K562 (cell line): Measurements from ENCODE around the gene TMEM131L. TPM values are rescaled to one million over a fixed set of nuclear protein-coding genes. Genes with fewer than 3 reads are reported as not detected.

ENCODE experiments used
- ATAC-seq: fragments of 200-7000 bp; cut with Tn5 transposase; 3 replicates; pipeline ENCODE4 v1.9.1; 2020; ENCODE audit warnings: moderate library complexity
- BruUV-seq: library from RNA; stranded (reverse); fragments of 400-500 nt; replicated peaks from 2 replicates; lab custom pipeline; 2021; lab: Mats Ljungman, UMichigan
- CTCF ChIA-PET: fragments of 300-600 bp; formaldehyde crosslinking; extraction: SDS; loops from one replicate; lab custom pipeline; 2021; ENCODE audit warnings: low intra/inter-chr PET ratio; lab: Yijun Ruan, JAX
- POLR2A ChIA-PET: fragments of 300-600, 350-650 bp; sonication (Branson Sonifier 250); formaldehyde crosslinking; extraction: SDS; loops from one replicate; lab custom pipeline; 2021; ENCODE audit warnings: antibody characterized with exemption, inconsistent platforms; lab: Yijun Ruan, JAX
- DNase-seq, 4 experiments: peaks; one replicate each; pipeline versions ENCODE4 v3.0.0 to v3.0.0-alpha.2; 2011 to 2018; ENCODE audit warnings: low spot score in 3 of 4, mixed read lengths in 3 of 4; ENCODE audit errors: extremely low read depth in 1 of 4
- FAIRE-seq: peaks from 2 replicates; lab custom pipeline; 2011; peaks lifted over from hg19 to GRCh38; lab: Jason Lieb, UNC
- H2AFZ ChIP-seq: 2 replicates; pipeline ENCODE4 v1.6.0; 2011; ENCODE audit warnings: low read depth, low read length, control low read depth, inconsistent platforms
- H3K27ac ChIP-seq: fragments of 200-600 bp; 3 replicates; pipeline ENCODE4 v1.8.0; 2011; ENCODE audit warnings: low read depth, mild to moderate bottlenecking, control low read depth, inconsistent platforms, low read length, moderate library complexity, mixed read lengths; ENCODE audit errors: extremely low read depth
- H3K27me3 ChIP-seq, 2 experiments: fragments of 300-600 bp in 1 of 2; 2 replicates in 1 of 2; 3 replicates in 1 of 2; pipeline versions ENCODE4 v1.6.0 to v1.8.0; 2011; ENCODE audit warnings: inconsistent platforms in 2 of 2, low read length in 2 of 2, mild to moderate bottlenecking in 1 of 2, mixed read lengths in 1 of 2, moderate library complexity in 1 of 2; ENCODE audit not compliant: control insufficient read depth in 2 of 2, insufficient read depth in 2 of 2
- H3K36me3 ChIP-seq: fragments of 300-600 bp; 3 replicates; pipeline ENCODE4 v1.8.0; 2011; ENCODE audit warnings: mild to moderate bottlenecking, low read length, inconsistent platforms; ENCODE audit not compliant: control insufficient read depth, insufficient read depth
- H3K4me1 ChIP-seq, 2 experiments: fragments of 200-600 bp in 1 of 2; replicated peaks in 1 of 2; 2 replicates in 1 of 2; 3 replicates in 1 of 2; pipeline versions ENCODE4 v1.5.1 to v1.8.0; 2011; ENCODE audit warnings: inconsistent platforms in 2 of 2, low read length in 2 of 2, mild to moderate bottlenecking in 1 of 2, mixed read lengths in 1 of 2, moderate library complexity in 1 of 2; ENCODE audit not compliant: control insufficient read depth in 2 of 2, insufficient read depth in 2 of 2
- H3K4me2 ChIP-seq: 2 replicates; pipeline ENCODE4 v1.6.1; 2011; ENCODE audit warnings: low read length, control low read depth, inconsistent platforms, mixed read lengths; ENCODE audit not compliant: insufficient read depth
- H3K4me3 ChIP-seq: fragments of 200-600 bp; sonication (generic), shearing (Covaris generic); 2 replicates; pipeline ENCODE4 v1.5.1; 2016; ENCODE audit warnings: control low read depth, inconsistent platforms
- H3K79me2 ChIP-seq: fragments of 200-600 bp; 3 replicates; pipeline ENCODE4 v1.8.0; 2011; ENCODE audit warnings: low read length, inconsistent platforms; ENCODE audit not compliant: control insufficient read depth, insufficient read depth
- H3K9ac ChIP-seq, 2 experiments: 2 replicates each; pipeline versions ENCODE4 v1.6.0 to v1.6.1; 2011; ENCODE audit warnings: low read depth in 2 of 2, low read length in 2 of 2, control low read depth in 1 of 2, inconsistent platforms in 1 of 2, mild to moderate bottlenecking in 1 of 2, mixed read lengths in 1 of 2; ENCODE audit not compliant: insufficient read depth in 1 of 2
- H3K9me1 ChIP-seq: one replicate; pipeline ENCODE4 v1.6.0; 2011; ENCODE audit warnings: inconsistent platforms, mild to moderate bottlenecking, low read length, moderate library complexity; ENCODE audit not compliant: control insufficient read depth, insufficient read depth
- H3K9me3 ChIP-seq: replicated peaks from 2 replicates; pipeline ENCODE4 v1.5.1; 2011; ENCODE audit warnings: low read depth, low read length, inconsistent platforms; ENCODE audit not compliant: control insufficient read depth, insufficient read depth
- H4K20me1 ChIP-seq: replicated peaks from 2 replicates; pipeline ENCODE4 v1.6.1; 2011; ENCODE audit warnings: low read length, inconsistent platforms, mixed read lengths; ENCODE audit not compliant: control insufficient read depth, insufficient read depth
- ARHGAP35 ChIP-seq: fragments of 450-650 bp; IDR thresholded peaks from 2 replicates; pipeline ENCODE4 v1.6.1; 2018; ENCODE audit not compliant: partially characterized antibody
- BCLAF1 ChIP-seq, 2 experiments: fragments of 450-650 bp in 1 of 2; IDR thresholded peaks; 2 replicates each; pipeline ENCODE4 v1.6.1; 2011 to 2017; ENCODE audit warnings: low read depth in 2 of 2, antibody characterized with exemption in 1 of 2, borderline replicate concordance in 1 of 2, low read length in 1 of 2, mild to moderate bottlenecking in 1 of 2, mixed read lengths in 1 of 2; ENCODE audit not compliant: control insufficient read depth in 1 of 2
- CBFA2T2 ChIP-seq: fragments of 450-650 bp; conservative IDR thresholded peaks from 2 replicates; pipeline ENCODE4 v1.6.1; 2017; ENCODE audit warnings: mild to moderate bottlenecking
- CBX2 ChIP-seq: fragments of 200-600 bp; sonication (generic); IDR thresholded peaks from one replicate; pipeline ENCODE4 v1.6.1; 2012; ENCODE audit warnings: mild to moderate bottlenecking, low read length, inconsistent platforms; ENCODE audit not compliant: insufficient read depth, poor library complexity, severe bottlenecking
- FIP1L1 ChIP-seq: fragments of 200-400 bp; formaldehyde crosslinking; IDR thresholded peaks from 2 replicates; pipeline ENCODE4 v1.6.1; 2018; ENCODE audit warnings: mild to moderate bottlenecking, low read depth, low read length; ENCODE audit not compliant: poor library complexity, severe bottlenecking
- HMG20B ChIP-seq: fragments of 250-450 bp; sonication (Bioruptor Pico); IDR thresholded peaks from 2 replicates; pipeline ENCODE4 v1.5.0; 2021; ENCODE audit warnings: mild to moderate bottlenecking
- SMAD1 ChIP-seq: fragments of 150-350 bp; IDR thresholded peaks from 2 replicates; pipeline ENCODE4 v1.6.1; 2014; ENCODE audit warnings: low read length, low read depth; ENCODE audit not compliant: partially characterized antibody
- TFE3 ChIP-seq: fragments of 450-650 bp; formaldehyde crosslinking; IDR thresholded peaks from 2 replicates; pipeline ENCODE4 v1.4.0; 2020; ENCODE audit warnings: mild to moderate bottlenecking, mixed read lengths
- WHSC1 ChIP-seq: IDR thresholded peaks from one replicate; pipeline ENCODE4 v1.6.1; 2012; ENCODE audit warnings: low read length, control low read depth, inconsistent platforms
- ZBTB5 ChIP-seq: fragments of 450-650 bp; IDR thresholded peaks from 2 replicates; pipeline ENCODE4 v1.6.1; 2017; ENCODE audit warnings: antibody characterized with exemption
- ZNF12 ChIP-seq: sonication (generic); formaldehyde crosslinking; IDR thresholded peaks from 2 replicates; pipeline ENCODE4 v1.4.0; 2020; ENCODE audit warnings: mild to moderate bottlenecking, missing genetic modification reagents
- ZNF280B ChIP-seq: fragments of 250-450 bp; sonication (Bioruptor Pico); IDR thresholded peaks from 2 replicates; pipeline ENCODE4 v1.5.1; 2021; ENCODE audit warnings: mild to moderate bottlenecking
- WGBS: fragments of 100-300 bp; shearing (Covaris generic); methylation state at CpG from one replicate; pipeline ENCODE4 v1.1.6; 2016; ENCODE audit warnings: low coverage, mixed read lengths; ENCODE audit not compliant: insufficient coverage; ENCODE audit errors: missing lambda C conversion rate; 5-methylcytosine and 5-hydroxymethylcytosine counted together
- in situ Hi-C: fragments of 300-500 bp; cut with MboI; formaldehyde crosslinking; loops from 4 replicates; pipeline ENCODE4 v1.15.0; 2018; ENCODE audit warnings: inconsistent platforms, mixed read lengths
- intact Hi-C: fragments of 100-400 bp; cut with micrococcal nuclease; formaldehyde crosslinking; loops from 2 replicates; pipeline ENCODE4 v1.14.2; 2022
- polyA plus RNA-seq, 8 experiments: library from polyadenylated mRNA; depleted of rRNA in 4 of 8; stranded (reverse) in 5 of 8; unstranded in 3 of 8; fragments of >200 nt; fragmentation: Nextera tagmentation in 2 of 8; fragmentation: Illumina TruSeq in 1 of 8; extraction: Ambion mirVana in 2 of 8; extraction: Trizol in 1 of 8; gene quantifications; 2 replicates each; pipeline versions ENCODE4 v1.2.1 to v1.2.3, GENCODE V29; 2011 to 2014; ENCODE audit warnings: inconsistent platforms in 1 of 8, missing spikeins in 1 of 8
- total RNA-seq, 7 experiments: library from RNA; depleted of rRNA in 6 of 7; stranded (reverse); fragments of >200 nt in 6 of 7; fragmentation: Illumina TruSeq in 2 of 7; extraction: Trizol in 2 of 7; gene quantifications; 2 replicates each; pipeline versions ENCODE4 v1.2.1 to v1.2.3, GENCODE V29; 2011 to 2021; ENCODE audit warnings: low replicate concordance in 1 of 7

The TMEM131L gene
- total and polyA plus RNA-seq, 9 of the 15 experiments (the other 6 are each of a cell fraction or from before 2014, with no cell fraction given): 1.2 to 20.8 (median 12.9) TPM

- TF ChIP-seq ZBTB5 (no peak), HMG20B (CRISPR knock-in tag) (no peak), CBX2 (no peak), WHSC1 (no peak), SMAD1 (no peak), CBFA2T2 (no peak)
Observed at GRCh38 chr4:153485359-153485758, 19.2 kb downstream of the TMEM131L start (continued).

- ATAC-seq (no peak), FAIRE-seq (no peak), DNase-seq (no peak)
- Histone ChIP-seq H3K4me1 (peaks cover 15 to 19% of the 10 kb centered on the region in 2 experiments; a peak in 4 of 5 replicates), H3K9me1 (no peaks in the 10 kb centered on the region), H3K9me3 (no peaks in the 10 kb centered on the region), H2AFZ (no peak overlapping the region), H3K4me3 (no peak overlapping the region), H3K27me3 (no peaks in the 10 kb centered on the region), H3K27ac (no peak overlapping the region), H3K9ac (no peak overlapping the region), H3K36me3 (peaks cover 26% of the 10 kb centered on the region; the same call in 2 of the 3 replicates), H3K79me2 (peaks cover 54% of the 10 kb centered on the region), H3K4me2 (no peak overlapping the region), H4K20me1 (no peaks in the 10 kb centered on the region)
- BruUV-seq: TSS peak; percentile 17
- in situ Hi-C loops: no loop called here
- ChIA-PET CTCF (no interaction called here), POLR2A (interaction anchor here (0.9 to 1.3 kb wide), 3 partner anchors 7 to 15 kb away, joined by 3 read pairs; no protein-coding TSS in a partner anchor)
- intact Hi-C loops: no loop called here
- WGBS: 72% methylated on average over 5 of the region's 5 CpGs
- TF ChIP-seq ARHGAP35 (no peak), ZNF12 (no peak), ZNF280B (CRISPR knock-in tag) (no peak), TFE3 (CRISPR knock-in tag) (no peak), BCLAF1 (IDR thresholded peaks at IDR 0.05; ENCODE audit: borderline replicate concordance in 1 of 2, control insufficient read depth in 1 of 2, low read depth in 2 of 2, low read length in 1 of 2) (no peak), FIP1L1 (no peak)
Observed at GRCh38 chr4:153485860-153486259, 19.7 kb downstream of the TMEM131L start.
